CD4-positive, alpha-beta T cell (primary cell): ENCODE measurements around the gene VPS41. TPM values are rescaled to one million over a fixed set of nuclear protein-coding genes. Genes with fewer than 3 reads are reported as not detected.
A peak's percentile ranks its signal among the peaks of the same experiment; 100 is the strongest.

ENCODE experiments used
- ATAC-seq: fragments of 200-7000 bp; cut with Tn5 transposase; one replicate; pipeline ENCODE4 v1.10.0; 2022; ENCODE audit warnings: mild to moderate bottlenecking; ENCODE audit not compliant: poor library complexity
- CTCF ChIA-PET: fragments of 350-600 bp; sonication (Branson Sonifier 250); formaldehyde crosslinking; loops from one replicate; lab custom pipeline; 2021; ENCODE audit warnings: antibody characterized with exemption, inconsistent platforms; lab: Charles Lee
- POLR2A ChIA-PET: fragments of 350-600 bp; sonication (Branson Sonifier 250); formaldehyde crosslinking; loops from one replicate; lab custom pipeline; 2021; ENCODE audit warnings: antibody characterized with exemption, inconsistent platforms; lab: Charles Lee
- DNase-seq, 14 experiments: peaks; one replicate each; pipeline ENCODE4 v3.0.0-alpha.2; 2013 to 2020; ENCODE audit warnings: mixed read lengths in 2 of 14
- H3K27ac ChIP-seq, 2 donors: one replicate each; pipeline versions ENCODE4 v1.5.1 to v1.7.0; 2013; ENCODE audit warnings: low read length in 2 of 2, low read depth in 1 of 2, mild to moderate bottlenecking in 1 of 2
- H3K27me3 ChIP-seq, 2 experiments: 1 replicate in 1 of 2; 2 replicates in 1 of 2; pipeline versions ENCODE4 v1.6.1 to v1.7.0; 2013; ENCODE audit warnings: low read length in 2 of 2, control low read depth in 1 of 2, mild to moderate bottlenecking in 1 of 2, moderate library complexity in 1 of 2; ENCODE audit not compliant: insufficient read depth in 2 of 2, control insufficient read depth in 1 of 2
- H3K36me3 ChIP-seq: one replicate; pipeline ENCODE4 v1.6.1; 2013; ENCODE audit warnings: low read length, control low read depth; ENCODE audit not compliant: insufficient read depth
- H3K4me1 ChIP-seq: one replicate; pipeline ENCODE4 v1.6.1; 2013; ENCODE audit warnings: low read length, control low read depth; ENCODE audit not compliant: insufficient read depth
- H3K4me3 ChIP-seq: one replicate; pipeline ENCODE4 v1.5.1; 2013; ENCODE audit warnings: mild to moderate bottlenecking, low read length, moderate library complexity
- H3K9me3 ChIP-seq, 2 experiments: 1 replicate in 1 of 2; 2 replicates in 1 of 2; pipeline versions ENCODE4 v1.6.1 to v1.7.0; 2013; ENCODE audit warnings: low read length in 2 of 2, mild to moderate bottlenecking in 2 of 2, control low read depth in 1 of 2, moderate library complexity in 1 of 2; ENCODE audit not compliant: control insufficient read depth in 1 of 2, insufficient read depth in 1 of 2
- H3K27ac Mint-ChIP-seq: one replicate; pipeline ENCODE4 v1.8.0; 2020; ENCODE audit warnings: mixed read lengths
- H3K27me3 Mint-ChIP-seq: one replicate; pipeline ENCODE4 v1.8.0; 2021; ENCODE audit warnings: mixed read lengths
- H3K36me3 Mint-ChIP-seq: one replicate; pipeline ENCODE4 v1.8.0; 2021; ENCODE audit warnings: low read depth, mixed read lengths
- H3K4me1 Mint-ChIP-seq: one replicate; pipeline ENCODE4 v1.8.0; 2021; ENCODE audit warnings: low read depth, mixed read lengths
- H3K4me3 Mint-ChIP-seq: one replicate; pipeline ENCODE4 v1.8.0; 2020; ENCODE audit warnings: mild to moderate bottlenecking, mixed read lengths
- H3K9me3 Mint-ChIP-seq: one replicate; pipeline ENCODE4 v1.8.0; 2020; ENCODE audit warnings: mixed read lengths
- CTCF ChIP-seq: fragments of 200-600 bp; IDR thresholded peaks from one replicate; pipeline ENCODE4 v1.8.0; 2022; ENCODE audit warnings: antibody characterized with exemption, mild to moderate bottlenecking
- intact Hi-C, 2 experiments: fragments of 100-400 bp; cut with DNase I in 1 of 2; cut with micrococcal nuclease in 1 of 2; formaldehyde crosslinking; loops; one replicate each; pipeline versions ENCODE4 v1.15.1 to v1.9.0; 2023 to 2025; cut with DNase I, micrococcal nuclease
- total RNA-seq, 174 experiments: library from RNA in 2 of 174; stranded (reverse) in 2 of 174; gene quantifications; one replicate each; pipeline ENCODE4 v1.2.3 and lab custom pipeline; 2021 to 2026

Gene VPS41
- total RNA-seq, 2 experiments from 2014 or later: 19.4 to 22.9 TPM

- ChIA-PET POLR2A (no interaction called here), CTCF (no interaction called here)
- ATAC-seq: no peak
- Mint-ChIP-seq H3K27me3 (no peaks in the 10 kb centered on the region), H3K4me1 (no peaks in the 10 kb centered on the region), H3K4me3 (no peak overlapping the region), H3K36me3 (peaks cover 92% of the 10 kb centered on the region), H3K9me3 (no peaks in the 10 kb centered on the region), H3K27ac (no peak overlapping the region)
- no peaks in the 10 kb centered on the region for H3K9me3 ChIP-seq
- peaks cover 41% of the 10 kb centered on the region for H3K36me3 ChIP-seq
- H3K27me3 ChIP-seq: no peaks in the 10 kb centered on the region
- no peak overlapping the region for H3K27ac ChIP-seq
- intact Hi-C loops: no loop called here
- peak in 1 of 14 experiments; percentile 16 for DNase-seq
- no peak for TF ChIP-seq CTCF
- no peak overlapping the region for H3K4me3 ChIP-seq
- no peaks in the 10 kb centered on the region for H3K4me1 ChIP-seq
Measured at GRCh38 chr7:38744746-38745145, 164.2 kb downstream of the VPS41 start.

- H3K36me3 Mint-ChIP-seq: peaks cover 90% of the 10 kb centered on the region
- Histone ChIP-seq H3K27me3 (no peaks in the 10 kb centered on the region), H3K4me1 (no peaks in the 10 kb centered on the region), H3K36me3 (peaks cover 41% of the 10 kb centered on the region), H3K27ac (no peak overlapping the region), H3K9me3 (no peaks in the 10 kb centered on the region), H3K4me3 (no peak overlapping the region)
- ChIA-PET POLR2A (no interaction called here), CTCF (no interaction called here)
- no peaks in the 10 kb centered on the region for H3K27me3 Mint-ChIP-seq
- H3K27ac Mint-ChIP-seq: no peak overlapping the region
- H3K9me3 Mint-ChIP-seq: no peaks in the 10 kb centered on the region
- no peak for TF ChIP-seq CTCF
- intact Hi-C loops: no loop called here
- DNase-seq (no peak), ATAC-seq (no peak)
- H3K4me1 Mint-ChIP-seq: no peaks in the 10 kb centered on the region
- no peak overlapping the region for H3K4me3 Mint-ChIP-seq
Measured at GRCh38 chr7:38743899-38744298, 165.1 kb downstream of the VPS41 start.

- Histone ChIP-seq H3K9me3 (no peaks in the 10 kb centered on the region), H3K36me3 (peaks cover 25% of the 10 kb centered on the region), H3K27ac (no peak overlapping the region), H3K27me3 (no peaks in the 10 kb centered on the region), H3K4me1 (no peaks in the 10 kb centered on the region), H3K4me3 (no peak overlapping the region)
- TF ChIP-seq CTCF: no peak
- Mint-ChIP-seq H3K4me3 (no peak overlapping the region), H3K36me3 (peaks cover 78% of the 10 kb centered on the region), H3K27me3 (no peaks in the 10 kb centered on the region), H3K9me3 (no peaks in the 10 kb centered on the region), H3K27ac (no peak overlapping the region), H3K4me1 (no peaks in the 10 kb centered on the region)
- DNase-seq: no peak
- ChIA-PET POLR2A (no interaction called here), CTCF (interaction anchor here (1.3 kb wide), 1 partner anchor 15 kb away, joined by 3 read pairs; no protein-coding TSS in a partner anchor)
- intact Hi-C loops: no loop called here
- ATAC-seq: no peak
Measured at GRCh38 chr7:38740041-38740440, 168.9 kb downstream of the VPS41 start.
